Left ventricle myocardium inferior (tissue), 1 donor: ENCODE results near the gene RNF11. TPM values are rescaled to one million over a fixed set of nuclear protein-coding genes. Genes with fewer than 3 reads are reported as not detected.

Experiments used
- DNase-seq: peaks from one replicate; pipeline ENCODE4 v3.0.0-alpha.2; 2020
- H3K27ac ChIP-seq: fragments of 200-600 bp; replicated peaks from 2 replicates; pipeline ENCODE4 v1.8.0; 2021
- H3K27me3 ChIP-seq: fragments of 200-600 bp; 2 replicates; pipeline ENCODE4 v1.8.0; 2021; ENCODE audit warnings: low read depth
- H3K36me3 ChIP-seq: fragments of 200-600 bp; 2 replicates; pipeline ENCODE4 v1.8.0; 2021
- H3K4me1 ChIP-seq: fragments of 200-600 bp; 2 replicates; pipeline ENCODE4 v1.8.0; 2021
- H3K4me3 ChIP-seq: fragments of 200-600 bp; 2 replicates; pipeline ENCODE4 v1.8.0; 2021; ENCODE audit warnings: mild to moderate bottlenecking, moderate library complexity
- H3K9me3 ChIP-seq: fragments of 200-600 bp; replicated peaks from 2 replicates; pipeline ENCODE4 v1.8.0; 2021
- CTCF ChIP-seq: fragments of 200-600 bp; IDR thresholded peaks from 2 replicates; pipeline ENCODE4 v1.8.0; 2021; ENCODE audit warnings: antibody characterized with exemption, mild to moderate bottlenecking, borderline replicate concordance
- intact Hi-C: fragments of 100-400 bp; cut with micrococcal nuclease; formaldehyde crosslinking; loops from one replicate; pipeline ENCODE4 v1.11.0; 2022
- total RNA-seq: library from RNA; stranded (reverse); fragmentation: NEBNext Ultra II Directional; extraction: Animal tissue kit (Norgen Biotek cat#: 25700); gene quantifications from one replicate; pipeline ENCODE4 v1.2.1, GENCODE V29; 2021
- donor health status: DM: no; HTN: yes; CAD: no; lungs with severe emphysema.

The RNF11 gene
- total RNA-seq, 1 donor from 2014 or later, result 116 TPM

GRCh38 chr1:51263147-51263877, 27.2 kb downstream of the RNF11 start:
- DNase-seq, result no peak
- H3K9me3 ChIP-seq, result no peaks in the 10 kb centered on the region
- no peak overlapping the region for H3K27ac ChIP-seq
- intact Hi-C loops, result no loop called here
- no peak for TF ChIP-seq CTCF
- no peaks in the 10 kb centered on the region for H3K36me3 ChIP-seq
- H3K27me3 ChIP-seq, result no peaks in the 10 kb centered on the region
- H3K4me3 ChIP-seq, result no peak overlapping the region
- peaks cover 98% of the 10 kb centered on the region for H3K4me1 ChIP-seq

GRCh38 chr1:51264451-51264850, 28.4 kb downstream of the RNF11 start:
- intact Hi-C loops, result no loop called here
- Histone ChIP-seq H3K4me3 (no peak overlapping the region), H3K27ac (peak overlapping the region; percentile 34), H3K27me3 (no peaks in the 10 kb centered on the region), H3K36me3 (no peaks in the 10 kb centered on the region), H3K4me1 (peaks cover 98% of the 10 kb centered on the region), H3K9me3 (no peaks in the 10 kb centered on the region)
- DNase-seq, result no peak
- no peak for TF ChIP-seq CTCF

- no peaks in the 10 kb centered on the region for H3K27me3 ChIP-seq
- no peak for DNase-seq
- H3K36me3 ChIP-seq, result peaks cover 8% of the 10 kb centered on the region
- no peaks in the 10 kb centered on the region for H3K9me3 ChIP-seq
- no peak for TF ChIP-seq CTCF
- H3K27ac ChIP-seq, result no peak overlapping the region
- H3K4me3 ChIP-seq, result no peak overlapping the region
- H3K4me1 ChIP-seq, result peaks cover 93% of the 10 kb centered on the region
- intact Hi-C loops, result no loop called here
These were observed 29.5 kb downstream of the RNF11 start for GRCh38 chr1:51265618-51266017.

GRCh38 chr1:51266181-51266580, 30.1 kb downstream of the RNF11 start:
- H3K9me3 ChIP-seq, result no peaks in the 10 kb centered on the region
- peaks cover 90% of the 10 kb centered on the region for H3K4me1 ChIP-seq
- intact Hi-C loops, result no loop called here
- no peaks in the 10 kb centered on the region for H3K27me3 ChIP-seq
- no peak for TF ChIP-seq CTCF
- H3K4me3 ChIP-seq, result no peak overlapping the region
- peaks cover 12% of the 10 kb centered on the region for H3K36me3 ChIP-seq
- no peak overlapping the region for H3K27ac ChIP-seq
- no peak for DNase-seq

GRCh38 chr1:51266791-51267190, 30.7 kb downstream of the RNF11 start:
- Histone ChIP-seq H3K36me3 (peaks cover 16% of the 10 kb centered on the region), H3K27ac (no peak overlapping the region), H3K4me3 (no peak overlapping the region), H3K9me3 (no peaks in the 10 kb centered on the region), H3K4me1 (peaks cover 90% of the 10 kb centered on the region), H3K27me3 (no peaks in the 10 kb centered on the region)
- intact Hi-C loops, result no loop called here
- no peak for DNase-seq
- TF ChIP-seq CTCF, result no peak
